ENCODE results near the gene KCNMA1. TPM values are rescaled to one million over a fixed set of nuclear protein-coding genes. Genes with fewer than 3 reads are reported as not detected.

The KCNMA1 gene
- total RNA-seq, 4 donors from 2014 or later: 68.4 to 170 (median 119) TPM

DNA sequence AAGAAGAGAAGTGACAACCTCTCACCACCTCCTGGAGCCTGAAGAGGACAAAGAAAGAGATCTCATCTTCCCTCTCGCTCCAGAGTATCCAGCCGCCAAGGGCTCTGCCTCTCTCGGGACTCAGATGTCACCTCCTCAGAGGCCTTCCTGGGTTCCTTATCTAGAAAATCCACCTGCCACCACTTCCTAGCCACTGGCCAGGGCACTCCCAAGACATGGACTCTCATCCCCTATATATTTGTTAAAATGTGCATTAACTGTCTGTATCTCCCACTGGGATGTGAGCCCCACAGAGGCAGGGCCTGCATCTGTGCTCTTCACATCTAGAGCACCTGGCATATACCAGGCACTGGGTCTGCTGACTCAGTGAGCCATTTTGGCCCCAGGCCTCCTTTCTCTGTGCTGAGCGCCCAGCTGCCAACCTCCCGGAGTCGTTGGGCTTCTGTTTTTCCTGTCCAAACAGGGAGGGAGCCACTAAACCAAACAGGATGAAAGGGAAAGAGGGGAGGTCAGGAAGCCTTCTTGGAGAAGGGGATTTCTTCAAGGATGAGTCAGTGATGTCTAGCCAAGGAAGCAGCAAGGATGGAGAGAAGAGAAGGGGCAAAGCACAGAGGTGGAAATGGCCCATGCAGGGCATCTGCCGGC is 58.9 kb downstream of the KCNMA1 start:
- H3K27ac ChIP-seq: peak overlapping the region in 1 of 4 donors; percentile 12
- in situ Hi-C loops (cut with MboI; ENCODE audit: low pct_ligation_motif_present in 1 of 4, low pct_unique_long_range_greater_than_20kb in 1 of 4, low sequenced_read_pairs in 3 of 4): no loop called here

DNA sequence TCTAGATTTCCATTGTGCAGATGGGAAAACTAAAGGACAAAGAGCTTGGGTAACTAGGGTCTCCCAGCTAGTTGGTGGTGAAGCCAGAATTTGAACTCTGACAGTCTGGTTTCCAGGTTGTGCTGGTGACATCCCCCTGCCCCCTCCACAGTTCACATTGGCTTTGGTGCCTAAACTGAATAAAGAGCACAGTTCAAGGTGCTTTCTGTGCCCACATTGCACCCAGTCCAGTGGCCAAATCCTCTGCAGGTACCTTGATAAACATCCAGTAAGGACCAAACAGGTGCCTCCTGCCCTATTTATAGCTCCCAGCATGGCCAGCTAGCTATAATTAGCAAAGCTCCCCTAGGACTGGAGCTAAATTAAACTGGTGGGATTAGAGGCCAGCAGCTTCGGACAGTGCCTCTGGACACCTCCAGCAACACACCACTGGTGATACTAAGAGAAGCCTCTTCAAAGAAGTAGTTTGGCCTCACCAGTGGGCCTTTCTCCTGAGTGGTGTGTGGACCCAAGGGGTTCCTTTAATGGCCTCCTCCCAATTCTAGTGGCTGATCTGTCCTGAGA is 59.9 kb downstream of the KCNMA1 start:
- 92% methylated on average over 1 of the region's 1 CpG; no CpG with 5 or more reads in 1 of the 2 donors for WGBS, 2 donors (ENCODE audit: low coverage in 1 of 2)
- no peaks in the 10 kb centered on the region for H3K9me3 ChIP-seq
- intact Hi-C loops (cut with DNase I; ENCODE audit: low total_unique reads): no loop called here
- no peaks in the 10 kb centered on the region for H3K27me3 ChIP-seq
- H3K4me3 ChIP-seq: no peak overlapping the region
- in situ Hi-C loops (cut with MboI; ENCODE audit: low pct_ligation_motif_present in 1 of 4, low pct_unique_long_range_greater_than_20kb in 1 of 4, low sequenced_read_pairs in 3 of 4): no loop called here
- TF ChIP-seq, protein P1, sequence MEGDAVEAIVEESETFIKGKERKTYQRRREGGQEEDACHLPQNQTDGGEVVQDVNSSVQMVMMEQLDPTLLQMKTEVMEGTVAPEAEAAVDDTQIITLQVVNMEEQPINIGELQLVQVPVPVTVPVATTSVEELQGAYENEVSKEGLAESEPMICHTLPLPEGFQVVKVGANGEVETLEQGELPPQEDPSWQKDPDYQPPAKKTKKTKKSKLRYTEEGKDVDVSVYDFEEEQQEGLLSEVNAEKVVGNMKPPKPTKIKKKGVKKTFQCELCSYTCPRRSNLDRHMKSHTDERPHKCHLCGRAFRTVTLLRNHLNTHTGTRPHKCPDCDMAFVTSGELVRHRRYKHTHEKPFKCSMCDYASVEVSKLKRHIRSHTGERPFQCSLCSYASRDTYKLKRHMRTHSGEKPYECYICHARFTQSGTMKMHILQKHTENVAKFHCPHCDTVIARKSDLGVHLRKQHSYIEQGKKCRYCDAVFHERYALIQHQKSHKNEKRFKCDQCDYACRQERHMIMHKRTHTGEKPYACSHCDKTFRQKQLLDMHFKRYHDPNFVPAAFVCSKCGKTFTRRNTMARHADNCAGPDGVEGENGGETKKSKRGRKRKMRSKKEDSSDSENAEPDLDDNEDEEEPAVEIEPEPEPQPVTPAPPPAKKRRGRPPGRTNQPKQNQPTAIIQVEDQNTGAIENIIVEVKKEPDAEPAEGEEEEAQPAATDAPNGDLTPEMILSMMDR (IDR thresholded peaks at IDR 0.05): no peak
- TF ChIP-seq POLR2A (IDR thresholded peaks at IDR 0.05) (no peak), POLR2AphosphoS5 (IDR thresholded peaks at IDR 0.05) (no peak), EP300 (IDR thresholded peaks at IDR 0.05; ENCODE audit: low read depth) (no peak)
- DNase-seq: no peak
- peaks cover 0 to 7% (median 3%) of the 10 kb centered on the region in 4 donors for H3K4me1 ChIP-seq
- no peaks in the 10 kb centered on the region for H3K36me3 ChIP-seq
- H3K27ac ChIP-seq: no peak overlapping the region

More for the DNA sequence above, 58.9 kb downstream of the KCNMA1 start:
- Histone ChIP-seq H3K9me3 (no peaks in the 10 kb centered on the region), H3K4me1 (peaks cover 0 to 7% (median 3%) of the 10 kb centered on the region in 4 donors), H3K4me3 (no peak overlapping the region), H3K36me3 (no peaks in the 10 kb centered on the region), H3K27me3 (no peaks in the 10 kb centered on the region)
- WGBS, 2 donors (ENCODE audit: low coverage in 1 of 2): 86 to 100% methylated on average over 1 to 7 of the region's 7 CpGs
- TF ChIP-seq EP300 (IDR thresholded peaks at IDR 0.05; ENCODE audit: low read depth): no peak
- TF ChIP-seq, protein P1 (IDR thresholded peaks at IDR 0.05): no peak
- TF ChIP-seq POLR2A (IDR thresholded peaks at IDR 0.05): no peak
- TF ChIP-seq POLR2AphosphoS5 (IDR thresholded peaks at IDR 0.05): no peak
- intact Hi-C loops (cut with DNase I; ENCODE audit: low total_unique reads): no loop called here
- DNase-seq: no peak

DNA sequence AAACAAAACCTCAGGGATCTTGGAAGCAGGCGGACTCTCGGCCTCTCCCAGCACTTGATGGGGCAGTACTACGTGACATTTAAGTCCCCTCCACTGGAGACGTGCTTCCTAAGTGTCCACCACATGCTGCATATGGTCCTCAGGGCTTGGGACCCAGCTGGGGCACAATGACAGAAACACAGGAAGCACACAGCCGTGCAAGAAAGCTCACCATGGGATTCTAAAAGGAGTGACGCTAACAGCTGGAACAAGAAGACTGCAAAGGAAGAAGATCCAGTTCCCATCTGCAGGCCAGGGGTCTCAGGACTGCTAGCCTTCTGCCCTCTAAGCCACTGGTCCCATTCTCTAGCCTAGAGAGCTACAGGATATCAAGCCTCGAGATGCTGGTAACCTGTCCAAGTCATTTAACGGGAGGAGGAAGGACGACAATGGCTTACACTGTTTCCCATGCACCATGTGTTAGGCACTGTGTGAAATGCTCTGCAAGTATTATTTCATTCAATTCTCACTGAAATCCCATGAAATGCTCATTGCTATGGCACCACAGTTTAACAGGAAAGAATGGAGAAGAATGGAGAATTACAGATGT is 61.1 kb downstream of the KCNMA1 start:
- in situ Hi-C loops (cut with MboI; ENCODE audit: low pct_ligation_motif_present in 1 of 4, low pct_unique_long_range_greater_than_20kb in 1 of 4, low sequenced_read_pairs in 3 of 4): no loop called here
- peak overlapping the region in 1 of 4 donors; percentile 39 for H3K27ac ChIP-seq
- H3K9me3 ChIP-seq: no peaks in the 10 kb centered on the region
- WGBS, 2 donors (ENCODE audit: low coverage in 1 of 2): 85 to 90% methylated on average over 2 to 9 of the region's 9 CpGs
- intact Hi-C loops (cut with DNase I; ENCODE audit: low total_unique reads): no loop called here
- no peak for TF ChIP-seq POLR2A (IDR thresholded peaks at IDR 0.05)
- TF ChIP-seq EP300 (IDR thresholded peaks at IDR 0.05; ENCODE audit: low read depth): no peak
- TF ChIP-seq POLR2AphosphoS5 (IDR thresholded peaks at IDR 0.05): no peak
- TF ChIP-seq, protein P1 (IDR thresholded peaks at IDR 0.05): no peak
- DNase-seq: no peak
- no peaks in the 10 kb centered on the region for H3K27me3 ChIP-seq
- H3K4me1 ChIP-seq: peaks cover 5 to 11% (median 8%) of the 10 kb centered on the region in 4 donors
- no peaks in the 10 kb centered on the region for H3K36me3 ChIP-seq
- no peak overlapping the region for H3K4me3 ChIP-seq

DNA sequence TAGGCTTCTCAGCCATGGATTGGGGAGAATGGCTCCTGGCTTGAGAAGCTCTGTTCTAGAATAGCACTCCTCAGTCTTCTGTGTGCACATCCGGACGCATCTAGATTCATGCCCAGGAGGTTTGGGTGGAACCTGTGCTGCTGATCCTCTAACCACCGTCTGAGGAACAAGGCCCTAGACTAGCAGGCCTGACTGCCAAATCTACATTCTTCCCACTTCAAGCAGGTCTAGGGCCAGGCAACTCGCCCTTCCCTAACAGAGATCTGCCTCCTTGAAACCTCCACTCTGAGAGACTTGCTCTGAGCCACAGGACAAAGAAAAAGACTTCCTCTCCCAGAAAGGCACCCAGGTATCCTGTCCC is 61.6 kb downstream of the KCNMA1 start:
- no peak for TF ChIP-seq EP300 (IDR thresholded peaks at IDR 0.05; ENCODE audit: low read depth)
- no peak for TF ChIP-seq POLR2AphosphoS5 (IDR thresholded peaks at IDR 0.05)
- TF ChIP-seq, protein P1 (IDR thresholded peaks at IDR 0.05): no peak
- no peak for TF ChIP-seq POLR2A (IDR thresholded peaks at IDR 0.05)
- intact Hi-C loops (cut with DNase I; ENCODE audit: low total_unique reads) (no loop called here), in situ Hi-C loops (cut with MboI; ENCODE audit: low pct_ligation_motif_present in 1 of 4, low pct_unique_long_range_greater_than_20kb in 1 of 4, low sequenced_read_pairs in 3 of 4) (no loop called here)
- peaks cover 10 to 16% (median 13%) of the 10 kb centered on the region in 4 donors for H3K4me1 ChIP-seq
- no peak for DNase-seq
- no peaks in the 10 kb centered on the region for H3K27me3 ChIP-seq
- 84 to 90% methylated on average over 2 to 4 of the region's 4 CpGs for WGBS, 2 donors (ENCODE audit: low coverage in 1 of 2)
- no peaks in the 10 kb centered on the region for H3K36me3 ChIP-seq
- H3K4me3 ChIP-seq: no peak overlapping the region
- peak overlapping the region in 1 of 4 donors; percentile 57 for H3K27ac ChIP-seq
- H3K9me3 ChIP-seq: no peaks in the 10 kb centered on the region
